Measurements from ENCODE around the gene DNM2.

GRCh38 chr19:10747674-10748073, 29.8 kb downstream of the DNM2 start:
- TF ChIP-seq SCRT2 (tag by site-specific recombination; IDR thresholded peaks at IDR 0.05) (no peak), CTCF (tag by site-specific recombination; IDR thresholded peaks at IDR 0.05) (no peak), ZNF292 (tag by site-specific recombination; IDR thresholded peaks at IDR 0.05; ENCODE audit: borderline replicate concordance, low read depth) (no peak), SP3 (tag by site-specific recombination; IDR thresholded peaks at IDR 0.05) (no peak), ZNF350 (tag by site-specific recombination; IDR thresholded peaks at IDR 0.05) (no peak), ZNF776 (tag by site-specific recombination; IDR thresholded peaks at IDR 0.05; ENCODE audit: borderline replicate concordance) (no peak), ATF2 (tag by site-specific recombination; IDR thresholded peaks at IDR 0.05; ENCODE audit: low read depth) (no peak), ZBTB21 (tag by site-specific recombination; IDR thresholded peaks at IDR 0.05) (no peak), ZNF121 (tag by site-specific recombination; IDR thresholded peaks at IDR 0.05) (no peak), ZNF341 (tag by site-specific recombination; IDR thresholded peaks at IDR 0.05; ENCODE audit: low read depth) (peak; percentile 68), ZNF184 (tag by site-specific recombination; IDR thresholded peaks at IDR 0.05) (no peak)
